Calu3 (cell line): ENCODE data around the gene HHAT. TPM values are rescaled to one million over a fixed set of nuclear protein-coding genes. Genes with fewer than 3 reads are reported as not detected.
"Not testable (repeated sequence)": the region's sequence is repeated elsewhere in the genome, so short reads cannot be mapped to it uniquely, and the experiment has no call there.

Source experiments
- BruUV-seq: library from RNA; stranded (reverse); fragments of 400-500 nt; replicated peaks from 2 replicates; lab custom pipeline; 2021; lab: Mats Ljungman, UMichigan
- CTCF ChIA-PET: fragments of 300-600 bp; sonication (Branson Sonifier 250); formaldehyde crosslinking; loops from one replicate; lab custom pipeline; 2022; ENCODE audit warnings: antibody characterized with exemption; lab: Charles Lee
- DNase-seq: peaks from one replicate; pipeline ENCODE4 v3.0.0; 2022
- H3K27ac Mint-ChIP-seq: one replicate; pipeline ENCODE4 v1.8.0; 2022; ENCODE audit warnings: mixed read lengths; ENCODE audit not compliant: unreplicated experiment
- H3K27me3 Mint-ChIP-seq: one replicate; pipeline ENCODE4 v1.8.0; 2022; ENCODE audit warnings: mixed read lengths; ENCODE audit not compliant: unreplicated experiment
- H3K36me3 Mint-ChIP-seq: one replicate; pipeline ENCODE4 v1.8.0; 2022; ENCODE audit warnings: mild to moderate bottlenecking, moderate library complexity, mixed read lengths; ENCODE audit not compliant: insufficient read depth, unreplicated experiment
- H3K4me1 Mint-ChIP-seq: one replicate; pipeline ENCODE4 v1.8.0; 2022; ENCODE audit warnings: mild to moderate bottlenecking, low read depth, mixed read lengths; ENCODE audit not compliant: unreplicated experiment
- H3K4me3 Mint-ChIP-seq: one replicate; pipeline ENCODE4 v1.8.0; 2022; ENCODE audit warnings: mild to moderate bottlenecking, low read depth, moderate library complexity, mixed read lengths; ENCODE audit not compliant: unreplicated experiment
- H3K9me3 Mint-ChIP-seq: one replicate; pipeline ENCODE4 v1.8.0; 2022; ENCODE audit warnings: low read depth, mixed read lengths; ENCODE audit not compliant: unreplicated experiment
- intact Hi-C: fragments of 100-400 bp; cut with micrococcal nuclease; formaldehyde crosslinking; loops from one replicate; pipeline ENCODE4 v1.10.0; 2022; ENCODE audit not compliant: unreplicated experiment
- total RNA-seq: library from RNA; stranded (reverse); gene quantifications from 2 replicates; pipeline ENCODE4 v1.2.3, GENCODE V29; 2022
- TF ChIP-seq, protein P1 (sequence below): fragments of 200-600 bp; IDR thresholded peaks from one replicate; pipeline ENCODE4 v1.8.0; 2022; ENCODE audit warnings: antibody characterized with exemption; ENCODE audit not compliant: unreplicated experiment

HHAT gene
- total RNA-seq, 1 experiment from 2014 or later: 5.8 TPM

DNA sequence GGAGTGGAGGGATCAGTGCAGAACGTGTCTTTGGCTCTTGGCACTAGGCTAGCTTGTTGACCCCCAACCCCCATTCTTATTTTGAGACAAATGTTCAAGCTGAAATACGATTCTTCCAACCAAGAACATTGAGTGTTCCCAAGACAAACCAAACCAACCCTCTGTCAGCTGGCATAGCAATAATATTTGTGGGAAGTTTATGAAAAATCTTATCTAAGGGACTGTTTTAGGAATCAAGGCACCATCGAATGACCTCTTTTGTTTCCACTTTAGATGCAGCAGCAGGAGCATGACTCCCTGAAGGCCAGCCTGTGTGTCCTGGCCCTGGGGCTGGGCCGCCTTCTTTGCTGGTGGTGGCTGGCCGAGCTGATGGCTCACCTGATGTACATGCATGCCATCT lies 89.2 kb downstream of the HHAT start:
- no peaks in the 10 kb centered on the region for H3K36me3 Mint-ChIP-seq
- H3K27me3 Mint-ChIP-seq: no peaks in the 10 kb centered on the region
- no peak overlapping the region for H3K27ac Mint-ChIP-seq
- intact Hi-C loops: no loop called here
- TF ChIP-seq, protein P1, sequence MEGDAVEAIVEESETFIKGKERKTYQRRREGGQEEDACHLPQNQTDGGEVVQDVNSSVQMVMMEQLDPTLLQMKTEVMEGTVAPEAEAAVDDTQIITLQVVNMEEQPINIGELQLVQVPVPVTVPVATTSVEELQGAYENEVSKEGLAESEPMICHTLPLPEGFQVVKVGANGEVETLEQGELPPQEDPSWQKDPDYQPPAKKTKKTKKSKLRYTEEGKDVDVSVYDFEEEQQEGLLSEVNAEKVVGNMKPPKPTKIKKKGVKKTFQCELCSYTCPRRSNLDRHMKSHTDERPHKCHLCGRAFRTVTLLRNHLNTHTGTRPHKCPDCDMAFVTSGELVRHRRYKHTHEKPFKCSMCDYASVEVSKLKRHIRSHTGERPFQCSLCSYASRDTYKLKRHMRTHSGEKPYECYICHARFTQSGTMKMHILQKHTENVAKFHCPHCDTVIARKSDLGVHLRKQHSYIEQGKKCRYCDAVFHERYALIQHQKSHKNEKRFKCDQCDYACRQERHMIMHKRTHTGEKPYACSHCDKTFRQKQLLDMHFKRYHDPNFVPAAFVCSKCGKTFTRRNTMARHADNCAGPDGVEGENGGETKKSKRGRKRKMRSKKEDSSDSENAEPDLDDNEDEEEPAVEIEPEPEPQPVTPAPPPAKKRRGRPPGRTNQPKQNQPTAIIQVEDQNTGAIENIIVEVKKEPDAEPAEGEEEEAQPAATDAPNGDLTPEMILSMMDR: no peak
- H3K4me3 Mint-ChIP-seq: no peak overlapping the region
- CTCF ChIA-PET: no interaction called here
- peaks cover 8% of the 10 kb centered on the region for H3K4me1 Mint-ChIP-seq
- H3K9me3 Mint-ChIP-seq: no peaks in the 10 kb centered on the region
- no peak for DNase-seq
- BruUV-seq: no TSS peak

DNA sequence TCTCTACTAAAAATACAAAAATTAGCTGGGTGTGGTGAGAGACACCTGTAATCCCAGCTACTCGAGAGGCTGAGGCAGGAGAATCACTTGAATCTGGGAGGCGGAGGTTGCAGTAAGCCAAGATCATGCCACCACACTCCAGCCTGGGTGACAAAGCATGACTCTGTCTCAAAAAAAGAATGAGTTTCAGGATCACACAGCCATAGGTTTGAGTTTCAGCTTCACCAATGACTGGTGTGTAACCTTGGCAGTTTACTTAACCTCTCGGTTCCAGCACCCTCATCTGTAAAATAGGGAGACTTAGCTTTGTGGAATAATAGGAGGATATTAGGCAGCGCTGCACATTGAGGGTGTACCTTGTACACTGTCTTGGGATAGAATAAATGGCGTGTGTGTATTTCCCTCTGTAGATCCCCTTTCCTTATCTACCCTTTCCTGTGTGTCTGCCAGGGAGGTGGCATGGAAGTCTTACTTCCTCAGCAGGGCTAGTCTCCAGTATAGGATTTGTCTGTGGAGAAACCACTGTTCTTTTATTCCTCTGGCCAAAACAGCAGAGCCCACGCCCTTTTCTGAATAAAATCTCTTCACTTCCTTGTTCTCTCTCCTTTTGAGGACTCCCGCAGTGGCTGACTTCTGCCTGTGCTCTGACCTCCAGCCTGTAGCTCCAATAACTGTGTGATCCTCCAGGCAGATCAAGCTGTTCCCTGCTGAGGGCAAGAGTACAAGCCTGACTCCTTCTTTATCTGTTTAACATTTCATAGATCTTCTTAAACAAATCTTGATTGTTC lies 90.4 kb downstream of the HHAT start:
- CTCF ChIA-PET: interaction anchor here (0.5 to 0.6 kb wide), 2 partner anchors 73 to 393 kb away, joined by 3 read pairs; no protein-coding TSS in a partner anchor
- peak; percentile 18 for DNase-seq

DNA sequence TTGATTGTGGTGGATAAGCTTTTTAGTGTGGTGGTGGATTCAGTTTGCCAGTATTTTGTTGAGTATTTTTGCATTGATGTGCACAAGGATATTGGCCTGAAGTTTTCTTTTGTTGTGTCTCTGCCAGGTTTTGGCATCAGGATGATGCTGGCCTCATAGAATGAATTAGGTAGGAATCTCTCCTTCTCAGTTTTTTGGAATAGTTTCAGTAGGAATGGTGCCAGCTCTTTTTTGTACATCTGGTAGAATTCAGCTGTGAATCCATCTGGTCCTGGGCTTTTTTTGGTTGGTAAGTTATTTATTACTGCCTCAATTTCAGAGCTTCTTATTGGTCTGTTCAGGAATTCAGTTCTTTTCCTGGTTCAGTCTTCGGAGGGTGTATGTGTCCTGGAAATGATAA lies 98.0 kb downstream of the HHAT start:
- intact Hi-C loops, H3K4me3 Mint-ChIP-seq, H3K27ac Mint-ChIP-seq, BruUV-seq, H3K9me3 Mint-ChIP-seq, DNase-seq, H3K4me1 Mint-ChIP-seq, H3K36me3 Mint-ChIP-seq: not testable (repeated sequence)
- H3K27me3 Mint-ChIP-seq: peaks cover 20% of the 10 kb centered on the region
- CTCF ChIA-PET: interaction anchor here (0.8 kb wide), 1 partner anchor 12 kb away, joined by 3 read pairs; no protein-coding TSS in a partner anchor

More for the DNA sequence above, 90.4 kb downstream of the HHAT start:
- no peak overlapping the region for H3K27ac Mint-ChIP-seq
- no peaks in the 10 kb centered on the region for H3K9me3 Mint-ChIP-seq
- TF ChIP-seq, protein P1: no peak
- H3K4me3 Mint-ChIP-seq: no peak overlapping the region
- H3K4me1 Mint-ChIP-seq: peaks cover 8% of the 10 kb centered on the region
- no peaks in the 10 kb centered on the region for H3K27me3 Mint-ChIP-seq
- intact Hi-C loops: no loop called here
- H3K36me3 Mint-ChIP-seq: no peaks in the 10 kb centered on the region
- no TSS peak for BruUV-seq

DNA sequence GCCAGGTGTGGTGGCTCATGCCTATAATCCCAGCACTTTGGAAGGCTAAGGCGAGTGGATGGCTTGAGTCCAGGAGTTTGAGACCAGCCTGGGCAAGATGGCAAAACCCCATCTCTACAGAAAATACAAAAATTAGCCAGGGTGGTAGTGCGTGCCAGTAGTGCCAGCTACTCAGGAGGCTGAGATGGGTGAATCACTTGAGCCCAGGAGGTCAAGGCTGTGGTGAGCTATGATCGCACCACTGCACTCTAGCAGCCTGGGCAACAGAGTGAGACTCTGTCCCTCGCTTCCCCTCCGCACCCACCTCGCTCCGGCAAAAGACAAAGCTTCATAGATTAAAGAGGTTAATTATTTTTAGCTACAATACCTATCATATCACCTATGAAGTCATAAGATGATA lies 100.0 kb downstream of the HHAT start:
- DNase-seq: no peak
- H3K27ac Mint-ChIP-seq: no peak overlapping the region
- CTCF ChIA-PET: no interaction called here
- H3K4me1 Mint-ChIP-seq: no peaks in the 10 kb centered on the region
- BruUV-seq: no TSS peak
- TF ChIP-seq, protein P1: no peak
- H3K27me3 Mint-ChIP-seq: peaks cover 20% of the 10 kb centered on the region
- H3K9me3 Mint-ChIP-seq: no peaks in the 10 kb centered on the region
- no peaks in the 10 kb centered on the region for H3K36me3 Mint-ChIP-seq
- intact Hi-C loops: no loop called here
- no peak overlapping the region for H3K4me3 Mint-ChIP-seq

DNA sequence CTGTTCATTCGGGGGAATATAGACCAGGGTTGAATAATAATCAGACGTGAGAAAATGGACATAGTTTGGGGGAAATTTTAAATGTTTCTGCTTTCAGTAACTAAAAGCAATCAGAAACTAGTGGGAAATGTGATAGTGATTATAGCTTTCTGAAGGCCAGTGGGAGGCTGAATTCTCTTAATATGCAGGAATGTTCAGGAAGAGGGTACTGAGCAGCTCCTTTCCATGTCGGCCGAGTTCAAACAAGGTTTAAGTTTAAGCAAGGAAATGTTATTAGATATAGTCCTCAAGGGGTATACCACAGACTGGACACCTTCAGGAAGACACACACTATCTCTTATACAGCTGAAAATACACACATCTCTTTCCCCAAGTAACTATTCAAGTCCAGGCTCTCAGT lies 105.5 kb downstream of the HHAT start:
- no peak overlapping the region for H3K4me3 Mint-ChIP-seq
- H3K27ac Mint-ChIP-seq: no peak overlapping the region
- no peaks in the 10 kb centered on the region for H3K9me3 Mint-ChIP-seq
- BruUV-seq: no TSS peak
- H3K36me3 Mint-ChIP-seq: no peaks in the 10 kb centered on the region
- TF ChIP-seq, protein P1: no peak
- DNase-seq: no peak
- CTCF ChIA-PET: no interaction called here
- no peaks in the 10 kb centered on the region for H3K4me1 Mint-ChIP-seq
- intact Hi-C loops: no loop called here
- no peaks in the 10 kb centered on the region for H3K27me3 Mint-ChIP-seq
